K562 (cell line): Measurements from ENCODE around the gene PFDN2. TPM values are rescaled to one million over a fixed set of nuclear protein-coding genes. Genes with fewer than 3 reads are reported as not detected.

Experiments
- ATAC-seq: fragments of 200-7000 bp; cut with Tn5 transposase; 3 replicates; pipeline ENCODE4 v1.9.1; 2020; ENCODE audit warnings: moderate library complexity
- BruUV-seq: library from RNA; stranded (reverse); fragments of 400-500 nt; replicated peaks from 2 replicates; lab custom pipeline; 2021; lab: Mats Ljungman, UMichigan
- CTCF ChIA-PET: fragments of 300-600 bp; formaldehyde crosslinking; extraction: SDS; loops from one replicate; lab custom pipeline; 2021; ENCODE audit warnings: low intra/inter-chr PET ratio; lab: Yijun Ruan, JAX
- POLR2A ChIA-PET: fragments of 300-600, 350-650 bp; sonication (Branson Sonifier 250); formaldehyde crosslinking; extraction: SDS; loops from one replicate; lab custom pipeline; 2021; ENCODE audit warnings: antibody characterized with exemption, inconsistent platforms; lab: Yijun Ruan, JAX
- DNase-seq, 4 experiments: peaks; one replicate each; pipeline versions ENCODE4 v3.0.0 to v3.0.0-alpha.2; 2011 to 2018; ENCODE audit warnings: low spot score in 3 of 4, mixed read lengths in 3 of 4; ENCODE audit errors: extremely low read depth in 1 of 4
- FAIRE-seq: peaks from 2 replicates; lab custom pipeline; 2011; peaks lifted over from hg19 to GRCh38; lab: Jason Lieb, UNC
- H2AFZ ChIP-seq: 2 replicates; pipeline ENCODE4 v1.6.0; 2011; ENCODE audit warnings: low read depth, low read length, control low read depth, inconsistent platforms
- H3K27ac ChIP-seq: fragments of 200-600 bp; 3 replicates; pipeline ENCODE4 v1.8.0; 2011; ENCODE audit warnings: low read depth, mild to moderate bottlenecking, control low read depth, inconsistent platforms, low read length, moderate library complexity, mixed read lengths; ENCODE audit errors: extremely low read depth
- H3K27me3 ChIP-seq, 2 experiments: fragments of 300-600 bp in 1 of 2; 2 replicates in 1 of 2; 3 replicates in 1 of 2; pipeline versions ENCODE4 v1.6.0 to v1.8.0; 2011; ENCODE audit warnings: inconsistent platforms in 2 of 2, low read length in 2 of 2, mild to moderate bottlenecking in 1 of 2, mixed read lengths in 1 of 2, moderate library complexity in 1 of 2; ENCODE audit not compliant: control insufficient read depth in 2 of 2, insufficient read depth in 2 of 2
- H3K36me3 ChIP-seq: fragments of 300-600 bp; 3 replicates; pipeline ENCODE4 v1.8.0; 2011; ENCODE audit warnings: mild to moderate bottlenecking, low read length, inconsistent platforms; ENCODE audit not compliant: control insufficient read depth, insufficient read depth
- H3K4me1 ChIP-seq, 2 experiments: fragments of 200-600 bp in 1 of 2; replicated peaks in 1 of 2; 2 replicates in 1 of 2; 3 replicates in 1 of 2; pipeline versions ENCODE4 v1.5.1 to v1.8.0; 2011; ENCODE audit warnings: inconsistent platforms in 2 of 2, low read length in 2 of 2, mild to moderate bottlenecking in 1 of 2, mixed read lengths in 1 of 2, moderate library complexity in 1 of 2; ENCODE audit not compliant: control insufficient read depth in 2 of 2, insufficient read depth in 2 of 2
- H3K4me2 ChIP-seq: 2 replicates; pipeline ENCODE4 v1.6.1; 2011; ENCODE audit warnings: low read length, control low read depth, inconsistent platforms, mixed read lengths; ENCODE audit not compliant: insufficient read depth
- H3K4me3 ChIP-seq: fragments of 200-600 bp; sonication (generic), shearing (Covaris generic); 2 replicates; pipeline ENCODE4 v1.5.1; 2016; ENCODE audit warnings: control low read depth, inconsistent platforms
- H3K79me2 ChIP-seq: fragments of 200-600 bp; 3 replicates; pipeline ENCODE4 v1.8.0; 2011; ENCODE audit warnings: low read length, inconsistent platforms; ENCODE audit not compliant: control insufficient read depth, insufficient read depth
- H3K9ac ChIP-seq, 2 experiments: 2 replicates each; pipeline versions ENCODE4 v1.6.0 to v1.6.1; 2011; ENCODE audit warnings: low read depth in 2 of 2, low read length in 2 of 2, control low read depth in 1 of 2, inconsistent platforms in 1 of 2, mild to moderate bottlenecking in 1 of 2, mixed read lengths in 1 of 2; ENCODE audit not compliant: insufficient read depth in 1 of 2
- H3K9me1 ChIP-seq: one replicate; pipeline ENCODE4 v1.6.0; 2011; ENCODE audit warnings: inconsistent platforms, mild to moderate bottlenecking, low read length, moderate library complexity; ENCODE audit not compliant: control insufficient read depth, insufficient read depth
- H3K9me3 ChIP-seq: replicated peaks from 2 replicates; pipeline ENCODE4 v1.5.1; 2011; ENCODE audit warnings: low read depth, low read length, inconsistent platforms; ENCODE audit not compliant: control insufficient read depth, insufficient read depth
- H4K20me1 ChIP-seq: replicated peaks from 2 replicates; pipeline ENCODE4 v1.6.1; 2011; ENCODE audit warnings: low read length, inconsistent platforms, mixed read lengths; ENCODE audit not compliant: control insufficient read depth, insufficient read depth
- ATF7 ChIP-seq: fragments of 450-650 bp; IDR thresholded peaks from 2 replicates; pipeline ENCODE4 v1.7.1; 2014; ENCODE audit warnings: mild to moderate bottlenecking, moderate library complexity
- BCOR ChIP-seq: fragments of 450-650 bp; IDR thresholded peaks from 2 replicates; pipeline ENCODE4 v1.6.1; 2016
- HLTF ChIP-seq: fragments of 450-650 bp; IDR thresholded peaks from 2 replicates; pipeline ENCODE4 v1.6.1; 2016
- HSF4 ChIP-seq: fragments of 250-450 bp; sonication (Bioruptor Pico); IDR thresholded peaks from 2 replicates; pipeline ENCODE4 v2.1.2; 2022; ENCODE audit warnings: mild to moderate bottlenecking, moderate library complexity, borderline replicate concordance
- NFXL1 ChIP-seq: fragments of 450-650 bp; formaldehyde crosslinking; IDR thresholded peaks from 2 replicates; pipeline ENCODE4 v1.4.0; 2021; ENCODE audit warnings: mild to moderate bottlenecking
- POLR2G ChIP-seq: fragments of 200-400 bp; formaldehyde crosslinking; IDR thresholded peaks from 2 replicates; pipeline ENCODE4 v1.6.1; 2017; ENCODE audit warnings: low read depth, mild to moderate bottlenecking, antibody characterized with exemption, low read length, moderate library complexity
- RBFOX2 ChIP-seq: fragments of 200-400 bp; formaldehyde crosslinking; IDR thresholded peaks from 2 replicates; pipeline ENCODE4 v1.6.1; 2017; ENCODE audit warnings: low read depth, mild to moderate bottlenecking, low read length, moderate library complexity
- ZNF253 ChIP-seq: fragments of 250-450 bp; sonication (Bioruptor Pico); conservative IDR thresholded peaks from 2 replicates; pipeline ENCODE4 v1.6.1; 2021; ENCODE audit warnings: mild to moderate bottlenecking
- WGBS: fragments of 100-300 bp; shearing (Covaris generic); methylation state at CpG from one replicate; pipeline ENCODE4 v1.1.6; 2016; ENCODE audit warnings: low coverage, mixed read lengths; ENCODE audit not compliant: insufficient coverage; ENCODE audit errors: missing lambda C conversion rate; 5-methylcytosine and 5-hydroxymethylcytosine counted together
- in situ Hi-C: fragments of 300-500 bp; cut with MboI; formaldehyde crosslinking; loops from 4 replicates; pipeline ENCODE4 v1.15.0; 2018; ENCODE audit warnings: inconsistent platforms, mixed read lengths
- intact Hi-C: fragments of 100-400 bp; cut with micrococcal nuclease; formaldehyde crosslinking; loops from 2 replicates; pipeline ENCODE4 v1.14.2; 2022
- polyA plus RNA-seq, 8 experiments: library from polyadenylated mRNA; depleted of rRNA in 4 of 8; stranded (reverse) in 5 of 8; unstranded in 3 of 8; fragments of >200 nt; fragmentation: Nextera tagmentation in 2 of 8; fragmentation: Illumina TruSeq in 1 of 8; extraction: Ambion mirVana in 2 of 8; extraction: Trizol in 1 of 8; gene quantifications; 2 replicates each; pipeline versions ENCODE4 v1.2.1 to v1.2.3, GENCODE V29; 2011 to 2014; ENCODE audit warnings: inconsistent platforms in 1 of 8, missing spikeins in 1 of 8
- total RNA-seq, 7 experiments: library from RNA; depleted of rRNA in 6 of 7; stranded (reverse); fragments of >200 nt in 6 of 7; fragmentation: Illumina TruSeq in 2 of 7; extraction: Trizol in 2 of 7; gene quantifications; 2 replicates each; pipeline versions ENCODE4 v1.2.1 to v1.2.3, GENCODE V29; 2011 to 2021; ENCODE audit warnings: low replicate concordance in 1 of 7
- TF ChIP-seq, protein P1 (sequence below): fragments of 250-450 bp; sonication (Bioruptor Pico); IDR thresholded peaks from 2 replicates; pipeline ENCODE4 v1.8.0; 2021; ENCODE audit warnings: moderate library complexity, mild to moderate bottlenecking, inconsistent platforms
- TF ChIP-seq, protein P2 (sequence below): fragments of 450-650 bp; IDR thresholded peaks from 2 replicates; pipeline ENCODE4 v1.6.1; 2016; ENCODE audit warnings: missing biosample characterization, missing genetic modification characterization
- TF ChIP-seq, protein P3 (sequence below): fragments of 450-650 bp; IDR thresholded peaks from 2 replicates; pipeline ENCODE4 v1.6.1; 2016; ENCODE audit warnings: low read depth

The PFDN2 gene
- total and polyA plus RNA-seq, 9 of the 15 experiments (the other 6 are each of a cell fraction or from before 2014, with no cell fraction given) = 50.2 to 361 (median 144) TPM

DNA sequence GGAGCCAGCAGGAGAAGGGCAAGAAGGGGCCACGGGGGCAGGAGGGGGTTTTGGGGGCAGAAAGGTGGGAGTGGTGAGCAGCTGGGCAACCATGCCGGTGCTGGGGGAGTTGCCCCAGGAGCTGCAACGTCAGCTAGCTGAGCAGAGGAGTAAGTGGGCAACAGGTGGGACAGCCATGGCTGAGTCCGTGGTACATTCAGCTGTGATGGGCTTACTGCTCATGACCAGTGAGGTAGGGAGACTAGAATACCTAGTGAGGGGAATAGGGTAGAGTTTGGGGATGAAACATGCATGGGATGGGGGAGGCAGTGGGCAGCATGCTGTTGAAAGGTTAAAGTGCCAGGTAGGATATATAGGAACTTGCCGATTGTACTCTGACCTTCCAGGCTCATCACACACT, 43.8 kb upstream of the PFDN2 start (continued):
- TF ChIP-seq, protein P1, sequence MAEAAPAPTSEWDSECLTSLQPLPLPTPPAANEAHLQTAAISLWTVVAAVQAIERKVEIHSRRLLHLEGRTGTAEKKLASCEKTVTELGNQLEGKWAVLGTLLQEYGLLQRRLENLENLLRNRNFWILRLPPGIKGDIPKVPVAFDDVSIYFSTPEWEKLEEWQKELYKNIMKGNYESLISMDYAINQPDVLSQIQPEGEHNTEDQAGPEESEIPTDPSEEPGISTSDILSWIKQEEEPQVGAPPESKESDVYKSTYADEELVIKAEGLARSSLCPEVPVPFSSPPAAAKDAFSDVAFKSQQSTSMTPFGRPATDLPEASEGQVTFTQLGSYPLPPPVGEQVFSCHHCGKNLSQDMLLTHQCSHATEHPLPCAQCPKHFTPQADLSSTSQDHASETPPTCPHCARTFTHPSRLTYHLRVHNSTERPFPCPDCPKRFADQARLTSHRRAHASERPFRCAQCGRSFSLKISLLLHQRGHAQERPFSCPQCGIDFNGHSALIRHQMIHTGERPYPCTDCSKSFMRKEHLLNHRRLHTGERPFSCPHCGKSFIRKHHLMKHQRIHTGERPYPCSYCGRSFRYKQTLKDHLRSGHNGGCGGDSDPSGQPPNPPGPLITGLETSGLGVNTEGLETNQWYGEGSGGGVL (CRISPR knock-in tag) = no peak
- TF ChIP-seq ZNF253 (no peak), NFXL1 (CRISPR knock-in tag) (no peak), BCOR (no peak), HSF4 (CRISPR knock-in tag) (no peak)
- TF ChIP-seq, protein P2, sequence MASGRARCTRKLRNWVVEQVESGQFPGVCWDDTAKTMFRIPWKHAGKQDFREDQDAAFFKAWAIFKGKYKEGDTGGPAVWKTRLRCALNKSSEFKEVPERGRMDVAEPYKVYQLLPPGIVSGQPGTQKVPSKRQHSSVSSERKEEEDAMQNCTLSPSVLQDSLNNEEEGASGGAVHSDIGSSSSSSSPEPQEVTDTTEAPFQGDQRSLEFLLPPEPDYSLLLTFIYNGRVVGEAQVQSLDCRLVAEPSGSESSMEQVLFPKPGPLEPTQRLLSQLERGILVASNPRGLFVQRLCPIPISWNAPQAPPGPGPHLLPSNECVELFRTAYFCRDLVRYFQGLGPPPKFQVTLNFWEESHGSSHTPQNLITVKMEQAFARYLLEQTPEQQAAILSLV = 0 out of 2 replicates have a peak, but pooled peaks have one; percentile 20

DNA sequence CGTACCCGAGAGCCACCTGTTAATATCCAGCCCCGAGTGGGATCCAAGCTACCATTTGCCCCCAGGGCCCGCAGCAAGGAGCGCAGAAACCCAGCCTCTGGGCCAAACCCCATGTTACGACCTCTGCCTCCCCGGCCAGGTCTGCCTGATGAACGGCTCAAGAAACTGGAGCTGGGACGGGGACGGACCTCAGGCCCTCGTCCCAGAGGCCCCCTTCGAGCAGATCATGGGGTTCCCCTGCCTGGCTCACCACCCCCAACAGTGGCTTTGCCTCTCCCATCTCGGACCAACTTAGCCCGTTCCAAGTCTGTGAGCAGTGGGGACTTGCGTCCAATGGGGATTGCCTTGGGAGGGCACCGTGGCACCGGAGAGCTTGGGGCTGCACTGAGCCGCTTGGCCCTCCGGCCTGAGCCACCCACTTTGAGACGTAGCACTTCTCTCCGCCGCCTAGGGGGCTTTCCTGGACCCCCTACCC, 42.9 kb upstream of the PFDN2 start:
- Histone ChIP-seq H3K9me1 (no peaks in the 10 kb centered on the region), H3K79me2 (peaks cover 58% of the 10 kb centered on the region), H3K4me2 (peak overlapping the region; percentile 95), H3K36me3 (peaks cover 69% of the 10 kb centered on the region), H3K9me3 (no peaks in the 10 kb centered on the region), H3K4me1 (peaks cover 60 to 63% of the 10 kb centered on the region in 2 experiments), H2AFZ (no peak overlapping the region), H3K4me3 (peak overlapping the region; percentile 75; the same call in 1 of the 2 replicates), H3K27ac (peak overlapping the region; percentile 78; the same call in 2 of the 3 replicates), H3K9ac (peak overlapping the region; percentile 65 to 88), H3K27me3 (no peaks in the 10 kb centered on the region), H4K20me1 (no peaks in the 10 kb centered on the region)
- CTCF ChIA-PET = no interaction called here
- DNase-seq (no peak), FAIRE-seq (no peak), ATAC-seq (no peak)
- WGBS = 90% methylated on average over 18 of the region's 22 CpGs
- intact Hi-C loops (no loop called here), in situ Hi-C loops (no loop called here)
- no TSS peak for BruUV-seq
- POLR2A ChIA-PET = interaction anchor here (1.1 to 1.7 kb wide), 3 partner anchors 13 to 141 kb away, joined by 3 to 4 read pairs (median 4); no protein-coding TSS in a partner anchor
- peak; percentile 47; the same call in 1 of the 2 replicates for TF ChIP-seq POLR2G
- no peak for TF ChIP-seq HLTF
- TF ChIP-seq RBFOX2 = peak; percentile 48; the same call in 1 of the 2 replicates
- TF ChIP-seq, protein P3, sequence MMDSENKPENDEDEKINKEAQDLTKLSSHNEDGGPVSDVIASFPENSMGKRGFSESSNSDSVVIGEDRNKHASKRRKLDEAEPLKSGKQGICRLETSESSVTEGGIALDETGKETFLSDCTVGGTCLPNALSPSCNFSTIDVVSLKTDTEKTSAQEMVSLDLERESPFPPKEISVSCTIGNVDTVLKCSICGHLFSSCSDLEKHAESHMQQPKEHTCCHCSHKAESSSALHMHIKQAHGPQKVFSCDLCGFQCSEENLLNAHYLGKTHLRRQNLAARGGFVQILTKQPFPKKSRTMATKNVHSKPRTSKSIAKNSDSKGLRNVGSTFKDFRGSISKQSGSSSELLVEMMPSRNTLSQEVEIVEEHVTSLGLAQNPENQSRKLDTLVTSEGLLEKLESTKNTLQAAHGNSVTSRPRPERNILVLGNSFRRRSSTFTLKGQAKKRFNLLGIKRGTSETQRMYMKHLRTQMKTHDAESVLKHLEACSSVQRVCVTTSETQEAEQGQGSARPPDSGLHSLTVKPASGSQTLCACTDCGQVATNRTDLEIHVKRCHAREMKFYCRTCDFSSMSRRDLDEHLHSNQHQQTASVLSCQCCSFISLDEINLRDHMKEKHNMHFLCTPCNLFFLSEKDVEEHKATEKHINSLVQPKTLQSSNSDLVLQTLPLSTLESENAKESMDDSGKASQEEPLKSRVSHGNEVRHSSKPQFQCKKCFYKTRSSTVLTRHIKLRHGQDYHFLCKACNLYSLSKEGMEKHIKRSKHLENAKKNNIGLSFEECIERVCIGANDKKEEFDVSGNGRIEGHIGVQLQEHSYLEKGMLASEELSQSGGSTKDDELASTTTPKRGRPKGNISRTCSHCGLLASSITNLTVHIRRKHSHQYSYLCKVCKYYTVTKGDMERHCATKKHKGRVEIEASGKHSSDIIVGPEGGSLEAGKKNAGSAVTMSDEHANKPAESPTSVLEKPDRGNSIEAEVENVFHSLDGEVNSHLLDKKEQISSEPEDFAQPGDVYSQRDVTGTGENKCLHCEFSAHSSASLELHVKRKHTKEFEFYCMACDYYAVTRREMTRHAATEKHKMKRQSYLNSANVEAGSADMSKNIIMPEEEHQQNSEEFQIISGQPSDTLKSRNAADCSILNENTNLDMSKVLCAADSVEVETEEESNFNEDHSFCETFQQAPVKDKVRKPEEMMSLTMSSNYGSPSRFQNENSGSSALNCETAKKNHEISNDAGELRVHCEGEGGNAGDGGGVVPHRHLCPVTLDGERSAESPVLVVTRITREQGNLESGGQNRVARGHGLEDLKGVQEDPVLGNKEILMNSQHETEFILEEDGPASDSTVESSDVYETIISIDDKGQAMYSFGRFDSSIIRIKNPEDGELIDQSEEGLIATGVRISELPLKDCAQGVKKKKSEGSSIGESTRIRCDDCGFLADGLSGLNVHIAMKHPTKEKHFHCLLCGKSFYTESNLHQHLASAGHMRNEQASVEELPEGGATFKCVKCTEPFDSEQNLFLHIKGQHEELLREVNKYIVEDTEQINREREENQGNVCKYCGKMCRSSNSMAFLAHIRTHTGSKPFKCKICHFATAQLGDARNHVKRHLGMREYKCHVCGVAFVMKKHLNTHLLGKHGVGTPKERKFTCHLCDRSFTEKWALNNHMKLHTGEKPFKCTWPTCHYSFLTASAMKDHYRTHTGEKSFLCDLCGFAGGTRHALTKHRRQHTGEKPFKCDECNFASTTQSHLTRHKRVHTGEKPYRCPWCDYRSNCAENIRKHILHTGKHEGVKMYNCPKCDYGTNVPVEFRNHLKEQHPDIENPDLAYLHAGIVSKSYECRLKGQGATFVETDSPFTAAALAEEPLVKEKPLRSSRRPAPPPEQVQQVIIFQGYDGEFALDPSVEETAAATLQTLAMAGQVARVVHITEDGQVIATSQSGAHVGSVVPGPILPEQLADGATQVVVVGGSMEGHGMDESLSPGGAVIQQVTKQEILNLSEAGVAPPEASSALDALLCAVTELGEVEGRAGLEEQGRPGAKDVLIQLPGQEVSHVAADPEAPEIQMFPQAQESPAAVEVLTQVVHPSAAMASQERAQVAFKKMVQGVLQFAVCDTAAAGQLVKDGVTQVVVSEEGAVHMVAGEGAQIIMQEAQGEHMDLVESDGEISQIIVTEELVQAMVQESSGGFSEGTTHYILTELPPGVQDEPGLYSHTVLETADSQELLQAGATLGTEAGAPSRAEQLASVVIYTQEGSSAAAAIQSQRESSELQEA = no peak
- TF ChIP-seq ATF7 = peak; percentile 63
